ENCODE results near the gene GRAMD4. TPM values are rescaled to one million over a fixed set of nuclear protein-coding genes. Genes with fewer than 3 reads are reported as not detected.
"Not testable (repeated sequence)": the region's sequence is repeated elsewhere in the genome, so short reads cannot be mapped to it uniquely, and the experiment has no call there.

The GRAMD4 gene
- total and polyA plus RNA-seq, 4 donors = 16.3 to 67.7 (median 21.2) TPM

GRCh38 chr22:46618667-46619066 lies 1.5 kb upstream of the GRAMD4 start:
- peaks cover 0 to 23% (median 11%) of the 10 kb centered on the region in 5 donors for H3K4me1 ChIP-seq (ENCODE audit: control insufficient read depth in 5 of 5, insufficient read depth in 5 of 5, low read length in 5 of 5)
- ATAC-seq (ENCODE audit: insufficient read depth, low FRiP score) (no peak), DNase-seq (no peak)
- H3K4me3 ChIP-seq = no peak overlapping the region
- no peak overlapping the region for H3K9ac ChIP-seq (ENCODE audit: insufficient read depth in 1 of 2, low read length in 2 of 2)
- TF ChIP-seq CTCF (IDR thresholded peaks at IDR 0.05; ENCODE audit: control extremely low read depth, extremely low read depth) = no peak
- peak overlapping the region in 1 of 2 donors; percentile 78 for H3K27ac ChIP-seq (ENCODE audit: low read depth in 1 of 2, low read length in 1 of 2)
- WGBS, 2 donors = 69 to 83% methylated on average over 19 of the region's 19 CpGs
- H3K27me3 ChIP-seq (ENCODE audit: control insufficient read depth in 3 of 3, insufficient read depth in 3 of 3, low read length in 2 of 3) = no peaks in the 10 kb centered on the region
- no peaks in the 10 kb centered on the region for H3K9me3 ChIP-seq (ENCODE audit: control insufficient read depth in 4 of 4, insufficient read depth in 3 of 4, low read length in 3 of 4)
- H3K36me3 ChIP-seq (ENCODE audit: control insufficient read depth in 4 of 4, insufficient read depth in 4 of 4, low read length in 4 of 4) = peaks cover 0 to 1% (median 0%) of the 10 kb centered on the region in 4 donors

GRCh38 chr22:46619240-46619829 lies 851 bp upstream of the GRAMD4 start:
- ATAC-seq (ENCODE audit: insufficient read depth, low FRiP score) (no peak), DNase-seq (no peak)
- H3K9me3 ChIP-seq (ENCODE audit: control insufficient read depth in 4 of 4, insufficient read depth in 3 of 4, low read length in 3 of 4) = no peaks in the 10 kb centered on the region
- no peak for TF ChIP-seq CTCF (IDR thresholded peaks at IDR 0.05; ENCODE audit: control extremely low read depth, extremely low read depth)
- H3K27me3 ChIP-seq (ENCODE audit: control insufficient read depth in 3 of 3, insufficient read depth in 3 of 3, low read length in 2 of 3) = no peaks in the 10 kb centered on the region
- H3K4me3 ChIP-seq = no peak overlapping the region
- peaks cover 0 to 1% (median 0%) of the 10 kb centered on the region in 4 donors for H3K36me3 ChIP-seq (ENCODE audit: control insufficient read depth in 4 of 4, insufficient read depth in 4 of 4, low read length in 4 of 4)
- no peak overlapping the region for H3K9ac ChIP-seq (ENCODE audit: insufficient read depth in 1 of 2, low read length in 2 of 2)
- H3K27ac ChIP-seq (ENCODE audit: low read depth in 1 of 2, low read length in 1 of 2) = peak overlapping the region; percentile 1 to 78
- WGBS, 2 donors = 83% methylated on average over 10 of the region's 10 CpGs
- H3K4me1 ChIP-seq (ENCODE audit: control insufficient read depth in 5 of 5, insufficient read depth in 5 of 5, low read length in 5 of 5) = peaks cover 0 to 20% (median 9%) of the 10 kb centered on the region in 5 donors

- Histone ChIP-seq H3K36me3 (ENCODE audit: control insufficient read depth in 4 of 4, insufficient read depth in 4 of 4, low read length in 4 of 4) (peaks cover 0 to 1% (median 0%) of the 10 kb centered on the region in 4 donors), H3K4me3 (no peak overlapping the region), H3K27ac (ENCODE audit: low read depth in 1 of 2, low read length in 1 of 2) (peak overlapping the region in 1 of 2 donors; percentile 21), H3K9ac (ENCODE audit: insufficient read depth in 1 of 2, low read length in 2 of 2) (no peak overlapping the region), H3K27me3 (ENCODE audit: control insufficient read depth in 3 of 3, insufficient read depth in 3 of 3, low read length in 2 of 3) (no peaks in the 10 kb centered on the region), H3K4me1 (ENCODE audit: control insufficient read depth in 5 of 5, insufficient read depth in 5 of 5, low read length in 5 of 5) (peaks cover 0 to 20% (median 13%) of the 10 kb centered on the region in 5 donors), H3K9me3 (ENCODE audit: control insufficient read depth in 4 of 4, insufficient read depth in 3 of 4, low read length in 3 of 4) (no peaks in the 10 kb centered on the region)
- no peak for TF ChIP-seq CTCF (IDR thresholded peaks at IDR 0.05; ENCODE audit: control extremely low read depth, extremely low read depth)
- DNase-seq = no peak
- ATAC-seq (ENCODE audit: insufficient read depth, low FRiP score) = no peak
- 92% methylated on average over 22 to 23 of the region's 23 CpGs for WGBS, 2 donors
These were observed 529 bp downstream of the GRAMD4 start for GRCh38 chr22:46620588-46621242.

- Histone ChIP-seq H3K4me1 (ENCODE audit: control insufficient read depth in 5 of 5, insufficient read depth in 5 of 5, low read length in 5 of 5) (peaks cover 0 to 20% (median 13%) of the 10 kb centered on the region in 5 donors), H3K27ac (ENCODE audit: low read depth in 1 of 2, low read length in 1 of 2) (peak overlapping the region in 1 of 2 donors; percentile 62)
- ATAC-seq (ENCODE audit: insufficient read depth, low FRiP score); DNase-seq; H3K27me3 ChIP-seq (ENCODE audit: control insufficient read depth in 3 of 3, insufficient read depth in 3 of 3, low read length in 2 of 3); H3K9ac ChIP-seq (ENCODE audit: insufficient read depth in 1 of 2, low read length in 2 of 2); H3K36me3 ChIP-seq (ENCODE audit: control insufficient read depth in 4 of 4, insufficient read depth in 4 of 4, low read length in 4 of 4); H3K4me3 ChIP-seq; H3K9me3 ChIP-seq (ENCODE audit: control insufficient read depth in 4 of 4, insufficient read depth in 3 of 4, low read length in 3 of 4): not testable (repeated sequence)
- WGBS, 2 donors = 92 to 95% methylated on average over 23 to 35 of the region's 38 CpGs
These were observed 1.2 kb downstream of the GRAMD4 start for GRCh38 chr22:46621243-46621930.

Data from lung (tissue), 12 donors.